Measurements from ENCODE around the gene RNF222. TPM values are rescaled to one million over a fixed set of nuclear protein-coding genes. Genes with fewer than 3 reads are reported as not detected.

Gene RNF222
- total RNA-seq, 6 experiments from 2014 or later: not detected

DNA sequence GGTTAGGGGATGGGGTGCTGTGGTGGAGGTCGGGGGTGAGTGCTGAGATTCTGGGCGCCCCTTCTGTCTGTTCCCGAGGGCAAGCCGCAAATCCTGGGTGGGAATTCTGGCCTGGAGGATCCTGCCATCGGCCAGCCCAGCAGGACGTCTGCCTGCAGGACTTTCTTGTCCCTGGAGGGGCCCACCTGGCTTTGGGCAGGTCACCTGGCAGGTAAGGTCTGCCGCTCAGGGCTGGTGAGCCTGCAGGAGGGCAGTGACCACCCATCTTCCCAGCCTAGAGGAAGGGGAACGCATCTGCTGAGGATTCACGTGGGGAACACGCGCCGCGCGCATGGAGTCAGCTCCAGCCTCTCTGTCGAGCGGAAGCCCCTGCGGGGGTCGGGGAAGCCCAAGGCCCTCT lies 5.4 kb downstream of the RNF222 start:
- intact Hi-C loops (cut with DNase I): loop anchor here in 1 of 2 donors (10.0 kb wide), 1 partner anchor 363 kb away; the partner anchor contains the start of gene SPDYE4
- no peaks in the 10 kb centered on the region for H3K4me1 ChIP-seq
- H3K36me3 ChIP-seq: no peaks in the 10 kb centered on the region
- ATAC-seq (no peak), DNase-seq (no peak)
- no peak overlapping the region for H3K27ac ChIP-seq
- no peak overlapping the region for H3K4me3 ChIP-seq
- no peaks in the 10 kb centered on the region for H3K27me3 ChIP-seq
- no peaks in the 10 kb centered on the region for H3K9me3 ChIP-seq
- TF ChIP-seq, protein P1, sequence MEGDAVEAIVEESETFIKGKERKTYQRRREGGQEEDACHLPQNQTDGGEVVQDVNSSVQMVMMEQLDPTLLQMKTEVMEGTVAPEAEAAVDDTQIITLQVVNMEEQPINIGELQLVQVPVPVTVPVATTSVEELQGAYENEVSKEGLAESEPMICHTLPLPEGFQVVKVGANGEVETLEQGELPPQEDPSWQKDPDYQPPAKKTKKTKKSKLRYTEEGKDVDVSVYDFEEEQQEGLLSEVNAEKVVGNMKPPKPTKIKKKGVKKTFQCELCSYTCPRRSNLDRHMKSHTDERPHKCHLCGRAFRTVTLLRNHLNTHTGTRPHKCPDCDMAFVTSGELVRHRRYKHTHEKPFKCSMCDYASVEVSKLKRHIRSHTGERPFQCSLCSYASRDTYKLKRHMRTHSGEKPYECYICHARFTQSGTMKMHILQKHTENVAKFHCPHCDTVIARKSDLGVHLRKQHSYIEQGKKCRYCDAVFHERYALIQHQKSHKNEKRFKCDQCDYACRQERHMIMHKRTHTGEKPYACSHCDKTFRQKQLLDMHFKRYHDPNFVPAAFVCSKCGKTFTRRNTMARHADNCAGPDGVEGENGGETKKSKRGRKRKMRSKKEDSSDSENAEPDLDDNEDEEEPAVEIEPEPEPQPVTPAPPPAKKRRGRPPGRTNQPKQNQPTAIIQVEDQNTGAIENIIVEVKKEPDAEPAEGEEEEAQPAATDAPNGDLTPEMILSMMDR (IDR thresholded peaks at IDR 0.05): no peak
- no peak for TF ChIP-seq POLR2A (IDR thresholded peaks at IDR 0.05)
- WGBS (ENCODE audit: insufficient coverage, low coverage, low lambda C conversion rate, missing lambda C conversion rate): 76% methylated on average over 6 of the region's 18 CpGs

DNA sequence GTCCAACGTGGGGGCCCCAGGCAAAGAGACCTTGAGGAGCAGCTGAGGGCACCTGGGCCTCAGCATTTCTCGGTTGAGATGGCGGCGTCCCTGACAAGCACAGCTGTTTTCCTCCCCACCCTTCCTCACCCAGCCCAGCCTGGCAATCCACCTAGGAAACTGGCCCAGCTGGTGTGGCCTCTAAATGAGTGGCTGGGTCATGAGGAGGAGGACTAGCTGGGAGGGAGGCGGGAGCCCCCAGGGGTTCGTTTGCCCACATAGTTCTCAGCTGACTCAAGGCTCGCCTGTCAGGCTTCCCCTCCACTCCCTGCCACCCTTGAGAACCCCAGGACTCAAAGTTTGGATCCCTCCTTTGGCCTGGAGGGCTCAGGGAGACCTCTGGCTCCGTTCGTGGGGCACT lies 5.9 kb downstream of the RNF222 start:
- Histone ChIP-seq H3K36me3 (no peaks in the 10 kb centered on the region), H3K4me3 (no peak overlapping the region), H3K27ac (no peak overlapping the region), H3K9me3 (no peaks in the 10 kb centered on the region), H3K4me1 (no peaks in the 10 kb centered on the region), H3K27me3 (no peaks in the 10 kb centered on the region)
- intact Hi-C loops (cut with DNase I): loop anchor here in 1 of 2 donors (10.0 kb wide), 1 partner anchor 363 kb away; the partner anchor contains the start of gene SPDYE4
- no peak for DNase-seq
- ATAC-seq: no peak
- 42% methylated on average over 2 of the region's 9 CpGs for WGBS (ENCODE audit: insufficient coverage, low coverage, low lambda C conversion rate, missing lambda C conversion rate)
- TF ChIP-seq, protein P1 (IDR thresholded peaks at IDR 0.05): no peak
- TF ChIP-seq POLR2A (IDR thresholded peaks at IDR 0.05): no peak

DNA sequence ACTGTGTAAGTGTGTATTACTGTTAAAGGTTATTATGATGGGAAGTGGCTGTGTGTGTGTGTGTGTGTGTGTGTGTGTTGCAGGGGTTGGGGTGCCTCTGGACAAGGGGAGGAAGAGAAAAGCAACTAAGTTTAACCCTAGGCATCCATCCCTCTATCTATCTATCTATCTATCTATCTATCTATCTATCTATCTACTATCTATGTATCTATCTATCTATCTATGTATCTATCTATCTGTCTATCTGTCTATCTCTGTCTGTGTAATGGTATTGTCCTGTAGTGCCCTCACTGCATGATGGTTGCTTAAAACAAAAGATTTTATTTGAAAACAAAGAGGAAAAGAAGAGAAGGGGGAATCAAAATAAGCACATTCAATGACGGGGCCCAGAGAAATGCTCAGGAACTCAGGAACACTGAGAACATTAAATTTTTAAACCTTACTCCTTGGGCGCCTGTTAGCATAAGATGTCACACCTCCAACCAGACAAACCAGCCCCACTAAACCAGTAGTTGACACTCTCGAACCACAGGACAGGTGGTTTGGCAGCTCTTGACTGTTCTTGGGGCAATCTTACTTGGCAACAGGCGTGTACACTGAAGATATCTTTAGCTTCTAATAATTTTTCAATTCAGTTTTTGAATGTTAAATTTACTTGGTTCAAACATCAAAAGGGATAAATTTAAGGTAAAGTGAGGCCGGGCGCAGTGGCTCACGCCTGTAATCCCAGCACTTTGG lies 9.5 kb downstream of the RNF222 start:
- Histone ChIP-seq H3K4me1 (peaks cover 0 to 8% (median 0%) of the 10 kb centered on the region in 4 donors), H3K4me3 (no peak overlapping the region), H3K27ac (no peak overlapping the region), H3K27me3 (no peaks in the 10 kb centered on the region), H3K36me3 (no peaks in the 10 kb centered on the region), H3K9me3 (no peaks in the 10 kb centered on the region)
- no peak for ATAC-seq
- intact Hi-C loops (cut with DNase I): no loop called here
- DNase-seq: no peak
- 89% methylated on average over 7 of the region's 7 CpGs for WGBS (ENCODE audit: insufficient coverage, low coverage, low lambda C conversion rate, missing lambda C conversion rate)
- TF ChIP-seq POLR2A (IDR thresholded peaks at IDR 0.05): no peak
- TF ChIP-seq, protein P1 (IDR thresholded peaks at IDR 0.05): no peak

DNA sequence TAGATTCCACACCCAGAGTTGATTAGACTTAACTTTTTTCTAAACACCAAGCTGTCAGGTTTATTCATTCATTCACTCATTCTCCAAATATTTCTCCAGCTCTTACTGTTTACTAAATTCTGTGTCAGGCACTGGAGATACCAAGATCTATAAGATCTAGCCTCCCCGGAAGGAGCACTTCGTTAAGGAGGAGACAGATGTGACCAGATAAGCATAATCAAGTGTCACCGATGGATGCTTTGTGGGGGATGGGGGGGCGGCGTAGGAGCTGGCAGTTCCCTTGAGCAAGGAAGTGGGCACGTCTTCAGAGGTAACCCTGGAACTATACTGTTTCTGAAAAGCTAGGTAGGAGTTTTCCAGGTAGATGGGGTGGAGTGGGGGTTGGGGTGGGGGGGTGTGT lies 10.8 kb downstream of the RNF222 start:
- ATAC-seq: no peak
- intact Hi-C loops (cut with DNase I): no loop called here
- WGBS (ENCODE audit: insufficient coverage, low coverage, low lambda C conversion rate, missing lambda C conversion rate): 66% methylated on average over 6 of the region's 6 CpGs

More for the DNA sequence above, 10.8 kb downstream of the RNF222 start:
- H3K4me1 ChIP-seq: peaks cover 0 to 14% (median 1%) of the 10 kb centered on the region in 4 donors
- H3K27me3 ChIP-seq: no peaks in the 10 kb centered on the region
- TF ChIP-seq, protein P1 (IDR thresholded peaks at IDR 0.05): no peak
- TF ChIP-seq POLR2A (IDR thresholded peaks at IDR 0.05): no peak
- no peak for DNase-seq
- no peak overlapping the region for H3K27ac ChIP-seq
- no peaks in the 10 kb centered on the region for H3K9me3 ChIP-seq
- no peak overlapping the region for H3K4me3 ChIP-seq
- no peaks in the 10 kb centered on the region for H3K36me3 ChIP-seq
